SW 1271 (cell line): ENCODE measurements around the gene SPSB1.

Source experiments
- DNase-seq, 2 experiments: peaks; one replicate each; lab custom pipeline; 2025; lab: John Stamatoyannopoulos, UW

Gene SPSB1

DNA sequence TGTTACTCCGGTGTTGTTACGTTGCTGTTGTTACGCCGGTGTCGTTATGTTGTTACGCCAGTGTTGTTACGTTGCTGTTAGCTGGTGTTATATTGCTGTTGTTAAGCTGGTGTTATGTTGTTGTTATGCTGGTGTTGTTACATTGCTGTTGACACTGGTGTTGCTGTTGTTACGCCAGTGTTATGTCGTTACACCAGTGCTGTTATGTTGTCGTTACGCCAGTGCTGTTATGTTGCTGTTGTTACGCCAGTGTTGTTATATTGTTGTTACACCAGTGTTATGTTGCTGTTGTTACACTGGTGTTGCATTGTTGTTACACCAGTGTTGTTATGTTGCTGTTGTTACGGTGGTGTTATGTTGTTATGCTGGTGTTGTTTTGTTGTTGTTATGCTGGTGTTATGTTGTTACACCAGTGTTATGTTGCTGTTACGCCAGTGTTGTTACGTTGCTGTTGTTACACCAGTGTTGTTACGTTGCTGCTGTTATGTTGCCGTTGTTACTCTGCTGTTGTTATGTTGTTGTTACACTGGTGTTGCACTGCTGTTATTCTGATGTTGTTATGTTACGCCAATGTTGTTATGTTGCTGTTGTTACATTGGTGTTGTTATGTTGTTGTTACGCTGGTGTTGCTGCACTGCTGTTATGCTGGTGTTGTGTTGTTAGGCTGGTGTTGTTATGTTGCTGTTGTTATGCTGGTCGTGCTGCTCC is 32.5 kb upstream of the SPSB1 start:
- DNase-seq, result no peak

GRCh38 chr1:9261496-9261895 is 31.2 kb upstream of the SPSB1 start:
- no peak for DNase-seq

DNA sequence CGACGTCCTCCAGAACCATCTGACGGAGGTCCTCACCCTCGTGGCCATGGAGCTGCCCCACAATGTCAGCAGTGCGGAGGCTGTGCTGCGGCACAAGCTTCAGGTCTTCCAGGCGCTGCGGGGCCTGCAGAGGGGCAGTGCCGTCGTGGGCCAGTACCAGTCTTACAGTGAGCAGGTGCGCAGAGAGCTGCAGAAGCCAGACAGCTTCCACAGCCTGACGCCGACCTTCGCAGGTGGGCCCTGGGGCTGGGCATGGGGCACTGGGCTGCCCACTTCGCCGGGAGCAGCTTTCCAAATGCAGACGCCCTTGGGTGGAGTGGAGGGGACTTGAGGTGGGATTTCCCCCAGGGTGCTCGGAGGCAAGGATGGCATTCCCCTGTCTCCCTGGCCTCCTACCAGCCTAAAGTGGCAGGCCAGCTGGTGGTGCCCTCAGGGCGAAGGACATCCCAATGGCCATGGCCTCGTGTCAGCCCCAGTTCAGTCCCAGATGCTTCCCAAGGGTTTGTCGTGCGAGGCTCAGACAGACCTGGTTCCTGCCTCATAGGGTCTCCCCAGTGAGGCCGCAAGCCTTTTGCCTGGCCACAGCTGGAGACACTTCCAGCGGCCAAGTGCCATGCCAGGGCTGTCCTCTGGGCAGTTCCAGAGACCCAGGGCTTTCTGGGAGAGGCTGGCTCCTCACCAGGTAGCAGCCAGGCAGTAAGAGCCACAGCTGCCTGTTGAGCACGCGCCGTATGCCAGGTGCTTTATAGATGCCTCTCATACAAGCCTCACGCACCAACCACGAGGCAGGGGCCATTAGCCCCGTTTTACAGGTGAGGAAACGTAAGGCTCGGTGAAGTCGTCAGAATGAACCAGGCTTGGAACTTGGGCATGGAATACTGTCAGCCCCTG is 30.4 kb upstream of the SPSB1 start:
- DNase-seq, result no peak

- no peak for DNase-seq
Observed at GRCh38 chr1:9263276-9263855, 29.3 kb upstream of the SPSB1 start.

- DNase-seq, result no peak
Observed at GRCh38 chr1:9263984-9264872, 28.5 kb upstream of the SPSB1 start.

- no peak for DNase-seq
Observed at GRCh38 chr1:9265037-9265436, 27.7 kb upstream of the SPSB1 start.

DNA sequence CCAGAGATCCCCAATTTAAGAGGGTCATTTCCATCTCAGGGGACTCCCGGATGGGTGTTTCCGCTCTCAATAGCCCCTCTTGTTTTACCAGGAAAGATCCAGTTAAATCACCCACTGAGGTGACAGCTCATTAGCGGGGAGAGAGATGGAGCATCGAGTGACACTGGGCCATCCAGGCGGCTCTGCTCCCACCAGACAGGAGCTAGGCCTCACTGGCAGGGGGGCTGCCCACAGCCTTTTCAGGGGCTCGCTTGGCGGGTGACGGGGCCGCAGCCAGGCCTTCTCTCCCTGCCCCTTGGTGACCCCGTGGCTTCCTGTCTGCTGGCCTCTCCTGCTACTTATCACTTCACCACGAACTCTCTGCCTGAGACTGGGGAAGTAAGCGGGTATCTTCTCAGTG is 26.7 kb upstream of the SPSB1 start:
- no peak for DNase-seq

GRCh38 chr1:9267352-9267686 is 25.4 kb upstream of the SPSB1 start:
- DNase-seq, result no peak

DNA sequence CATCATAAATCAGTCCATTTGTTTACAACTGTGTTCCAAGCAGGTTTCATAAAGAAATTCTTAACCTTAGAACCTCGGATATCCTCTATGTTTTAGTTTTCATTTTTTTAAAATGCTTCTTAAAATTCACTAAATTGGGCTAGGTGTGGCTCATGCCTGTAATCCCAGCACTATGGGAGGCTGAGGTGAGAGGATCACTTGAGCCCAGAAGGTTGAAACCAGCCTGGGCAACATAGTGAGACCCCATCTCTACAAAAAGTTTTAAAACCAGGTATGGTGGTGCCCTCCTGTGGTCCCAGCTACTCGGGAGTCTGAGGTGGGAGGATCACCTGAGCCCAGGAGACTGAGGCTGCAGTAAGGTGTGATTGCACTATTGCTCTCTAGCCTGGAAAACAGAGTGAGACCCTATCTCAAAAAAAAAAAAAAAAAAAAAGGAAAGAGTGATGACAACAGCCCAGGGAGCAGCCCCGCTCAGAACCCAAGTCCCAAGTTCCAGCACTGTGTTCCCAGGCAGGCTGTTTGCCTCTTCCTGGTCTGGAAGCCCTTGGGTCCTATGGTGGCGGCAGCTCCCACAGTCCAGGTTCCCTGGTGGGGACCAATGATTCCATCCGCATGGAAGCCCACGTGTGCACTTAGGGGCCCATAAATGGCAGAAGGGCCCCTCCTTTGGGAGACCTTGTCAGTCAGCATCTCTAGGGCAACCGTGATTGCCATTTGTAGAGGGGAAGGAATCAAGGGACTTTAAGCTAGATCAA is 24.7 kb upstream of the SPSB1 start:
- DNase-seq, result no peak

GRCh38 chr1:9269078-9269501 is 23.6 kb upstream of the SPSB1 start:
- DNase-seq, result no peak

DNA sequence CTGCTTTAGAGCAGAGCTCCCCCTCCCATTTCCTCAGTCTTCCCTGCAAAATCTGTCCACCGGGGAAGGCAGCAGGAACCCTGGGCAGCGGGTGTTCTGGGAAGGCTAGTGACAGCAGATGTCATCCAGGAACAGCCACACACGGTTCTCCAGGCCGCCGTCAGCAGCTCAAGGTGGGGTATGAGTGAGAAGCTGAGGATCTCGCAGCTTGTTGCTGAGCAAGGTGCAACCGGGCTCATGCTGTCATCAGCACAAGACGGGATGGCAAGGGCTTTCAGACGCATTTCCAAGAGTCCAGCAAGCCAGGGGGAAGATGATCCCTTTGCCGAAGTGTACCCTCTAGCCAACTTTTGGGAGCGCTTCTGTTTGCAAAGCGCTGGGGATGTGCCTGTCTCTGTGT is 23.0 kb upstream of the SPSB1 start:
- no peak for DNase-seq

DNA sequence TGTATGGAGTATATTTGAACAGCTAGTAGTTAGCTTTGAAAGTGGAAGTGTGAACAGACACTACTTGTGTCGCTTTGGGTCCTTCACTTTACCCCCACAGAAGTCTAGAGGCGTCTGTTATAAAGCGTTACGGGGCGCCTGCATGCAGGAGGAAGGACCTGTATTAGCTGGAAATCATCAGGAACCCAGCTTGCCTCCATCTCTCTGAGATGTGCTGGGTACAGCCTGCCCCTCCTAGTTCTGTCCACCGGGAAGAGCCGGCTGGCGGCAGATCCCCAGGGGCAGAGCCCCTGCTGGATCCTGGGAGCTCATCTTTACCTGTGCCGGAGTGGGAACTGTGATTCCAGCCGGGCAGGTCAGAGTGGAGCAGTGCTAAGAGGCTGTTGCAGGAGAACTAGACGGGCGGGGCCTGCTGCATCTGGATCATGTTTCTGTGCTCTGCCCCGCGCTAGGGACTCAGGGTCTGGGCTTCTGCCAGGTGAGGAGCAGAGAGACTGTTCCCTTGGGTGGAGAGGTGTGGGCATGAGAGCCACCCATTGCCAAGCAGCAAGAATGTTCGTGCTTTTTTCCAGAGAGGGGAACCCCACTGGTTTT is 22.3 kb upstream of the SPSB1 start:
- DNase-seq, result no peak

DNA sequence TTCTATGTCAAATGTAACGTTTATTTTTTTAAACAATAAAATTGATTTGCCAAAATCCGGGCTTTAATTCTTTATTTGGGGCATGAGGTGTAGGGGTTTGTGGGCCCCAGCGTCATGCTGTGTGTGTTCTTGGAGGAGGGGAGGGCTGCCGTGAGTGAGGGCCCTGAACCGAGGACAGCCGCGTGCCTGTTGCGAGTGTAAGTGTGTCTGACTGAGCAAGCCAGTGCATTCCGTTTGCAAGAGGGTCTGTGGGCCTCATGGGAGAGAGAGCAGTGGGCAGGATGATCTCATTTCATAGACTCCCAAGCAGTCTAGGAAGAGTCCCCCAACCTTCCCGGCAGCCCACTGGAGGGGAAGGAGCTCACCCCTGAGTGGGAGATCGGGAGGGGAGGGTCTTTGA is 21.4 kb upstream of the SPSB1 start:
- no peak for DNase-seq

GRCh38 chr1:9271861-9272595 is 20.7 kb upstream of the SPSB1 start:
- DNase-seq, result no peak

- DNase-seq, result no peak
Observed at GRCh38 chr1:9273177-9273576, 19.5 kb upstream of the SPSB1 start.

GRCh38 chr1:9275161-9275560 is 17.5 kb upstream of the SPSB1 start:
- no peak for DNase-seq

- peak; percentile 78 for DNase-seq
Observed at GRCh38 chr1:9275567-9276034, 17.1 kb upstream of the SPSB1 start.

GRCh38 chr1:9278116-9278515 is 14.6 kb upstream of the SPSB1 start:
- no peak for DNase-seq

GRCh38 chr1:9278585-9279153 is 14.0 kb upstream of the SPSB1 start:
- no peak for DNase-seq
